VCaP (cell line): ENCODE data around the gene MIAT.
"Not testable (repeated sequence)": the region's sequence is repeated elsewhere in the genome, so short reads cannot be mapped to it uniquely, and the experiment has no call there.

Experiments used
- H3K27ac ChIP-seq: fragments of 450-650 bp; 2 replicates; pipeline ENCODE4 v1.5.1; 2017
- CTCF ChIP-seq: fragments of 450-650 bp; conservative IDR thresholded peaks from 2 replicates; pipeline ENCODE4 v1.5.1; 2017; ENCODE audit warnings: mild to moderate bottlenecking, moderate library complexity

The MIAT gene

GRCh38 chr22:26702906-26703830, 45.8 kb downstream of the MIAT start:
- no peak for TF ChIP-seq CTCF
- no peak overlapping the region for H3K27ac ChIP-seq

DNA sequence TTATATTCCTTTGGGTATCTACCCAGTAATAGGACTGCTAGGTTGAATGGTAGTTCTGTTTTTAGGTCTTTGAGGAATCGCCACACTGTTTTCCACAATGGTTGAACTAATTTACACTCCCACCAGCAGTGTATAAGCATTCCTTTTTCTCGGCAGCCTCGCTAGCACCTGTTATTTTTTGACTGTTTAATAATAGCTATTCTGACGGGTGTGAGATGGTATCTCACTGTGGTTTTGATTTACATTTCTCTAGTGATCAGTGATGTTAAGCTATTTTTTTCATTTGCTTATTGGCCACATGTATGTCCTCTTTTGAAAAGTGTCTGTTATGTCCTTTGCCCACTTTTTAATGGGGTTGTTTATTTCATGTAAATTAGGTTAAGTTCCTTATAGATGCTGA, 48.0 kb downstream of the MIAT start:
- not testable (repeated sequence) for H3K27ac ChIP-seq

- H3K27ac ChIP-seq: no peak overlapping the region
- TF ChIP-seq CTCF: no peak
Observed at GRCh38 chr22:26707090-26707489, 49.7 kb downstream of the MIAT start.

DNA sequence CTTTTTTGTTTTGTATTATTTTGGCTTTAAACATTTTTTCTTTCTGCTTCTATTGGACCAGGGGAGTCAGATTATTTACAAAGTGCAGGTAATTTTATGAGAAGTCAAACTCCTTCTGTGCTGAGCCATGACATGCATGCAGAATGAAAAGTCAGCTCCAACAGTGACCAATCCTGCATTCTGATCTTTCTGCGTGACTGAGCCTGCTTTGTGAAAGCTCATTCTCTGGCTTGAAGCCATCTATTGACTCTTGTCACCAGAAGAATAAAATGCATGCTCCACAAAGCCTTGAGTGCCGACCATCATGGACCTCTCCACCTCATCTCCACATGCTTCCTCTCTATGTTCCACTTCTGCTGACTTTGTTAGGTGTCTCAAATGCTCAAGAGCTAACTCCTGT, 50.2 kb downstream of the MIAT start:
- no peak overlapping the region for H3K27ac ChIP-seq
- no peak for TF ChIP-seq CTCF

GRCh38 chr22:26708256-26709009, 51.0 kb downstream of the MIAT start:
- no peak overlapping the region for H3K27ac ChIP-seq
- no peak for TF ChIP-seq CTCF

DNA sequence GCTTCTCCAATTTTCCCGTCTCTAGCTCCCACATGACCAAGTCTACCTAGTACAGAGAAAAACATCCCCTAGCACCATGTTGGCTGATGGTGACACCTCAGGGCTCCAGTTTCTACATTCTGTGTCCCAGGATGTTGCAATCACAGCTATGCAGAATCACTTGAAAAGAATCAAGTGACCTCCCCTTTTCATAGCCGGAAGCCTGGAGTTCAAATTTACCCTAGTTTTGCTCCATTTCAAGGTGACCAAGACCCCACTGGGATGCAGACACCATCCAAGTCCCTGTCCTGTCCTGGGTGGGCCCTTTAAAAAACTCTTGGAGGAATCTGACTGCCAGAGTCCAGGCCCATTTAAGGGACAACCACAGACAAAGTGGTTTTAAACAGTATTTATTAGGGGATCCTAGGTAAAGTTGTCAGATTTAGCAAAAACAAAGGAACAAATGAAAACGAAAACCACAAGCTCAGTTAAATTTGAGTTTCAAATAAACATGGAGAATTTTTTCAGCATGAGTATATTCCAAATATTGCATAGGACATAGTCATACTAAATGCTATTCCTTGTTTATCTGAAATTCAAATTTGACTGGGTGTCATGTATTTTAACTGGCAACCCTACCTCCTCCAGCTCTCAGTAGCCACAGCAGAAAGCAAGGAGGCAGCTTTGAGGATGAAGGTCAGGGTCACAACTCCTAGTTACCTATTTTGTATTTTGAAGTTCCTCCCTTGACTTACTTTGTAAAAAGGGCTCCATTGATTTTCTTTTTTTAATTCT, 52.4 kb downstream of the MIAT start:
- no peak for TF ChIP-seq CTCF
- no peak overlapping the region for H3K27ac ChIP-seq

DNA sequence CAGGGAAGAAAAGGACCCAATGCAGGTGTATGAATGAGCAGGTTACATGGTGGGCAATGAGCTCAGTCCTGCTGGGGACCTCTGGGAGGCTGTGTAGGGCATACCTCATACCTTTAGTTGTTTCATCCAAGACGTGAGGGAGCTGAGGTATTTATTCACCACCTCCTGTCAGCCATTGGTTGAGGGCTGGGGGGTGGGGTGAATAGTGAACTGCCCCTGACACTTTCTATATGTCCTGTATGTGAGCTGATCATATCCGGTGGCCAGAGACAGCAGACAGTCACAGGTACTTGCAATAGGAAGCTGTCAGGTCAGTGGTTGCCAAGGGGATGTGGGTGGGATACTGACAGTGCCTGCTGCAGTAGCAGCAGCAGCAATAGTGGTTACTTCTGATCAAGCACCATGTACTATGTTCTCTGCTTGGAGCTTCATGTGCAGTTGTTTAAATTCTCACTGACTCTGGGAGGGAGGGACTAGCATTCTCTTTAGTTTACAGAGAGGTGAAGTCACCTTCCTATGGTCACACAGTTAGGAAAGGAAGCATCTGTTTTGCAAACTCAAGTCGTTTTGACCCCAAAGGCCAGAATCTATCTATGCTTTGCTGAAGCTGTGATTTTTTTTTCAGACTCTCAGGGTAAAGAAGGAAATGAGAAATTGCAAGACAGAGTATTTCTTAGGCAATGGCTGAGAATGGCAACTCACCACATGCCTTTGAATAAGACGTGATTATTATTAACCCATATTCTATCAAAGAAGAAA, 54.0 kb downstream of the MIAT start:
- no peak overlapping the region for H3K27ac ChIP-seq

More for the DNA sequence above, 54.0 kb downstream of the MIAT start:
- no peak for TF ChIP-seq CTCF
